ENCODE data around the gene ACAP3. TPM values are rescaled to one million over a fixed set of nuclear protein-coding genes. Genes with fewer than 3 reads are reported as not detected.
A peak's percentile ranks its signal among the peaks of the same experiment; 100 is the strongest.

The ACAP3 gene
- total RNA-seq, 1 donor from 2014 or later, result 63.2 TPM

DNA sequence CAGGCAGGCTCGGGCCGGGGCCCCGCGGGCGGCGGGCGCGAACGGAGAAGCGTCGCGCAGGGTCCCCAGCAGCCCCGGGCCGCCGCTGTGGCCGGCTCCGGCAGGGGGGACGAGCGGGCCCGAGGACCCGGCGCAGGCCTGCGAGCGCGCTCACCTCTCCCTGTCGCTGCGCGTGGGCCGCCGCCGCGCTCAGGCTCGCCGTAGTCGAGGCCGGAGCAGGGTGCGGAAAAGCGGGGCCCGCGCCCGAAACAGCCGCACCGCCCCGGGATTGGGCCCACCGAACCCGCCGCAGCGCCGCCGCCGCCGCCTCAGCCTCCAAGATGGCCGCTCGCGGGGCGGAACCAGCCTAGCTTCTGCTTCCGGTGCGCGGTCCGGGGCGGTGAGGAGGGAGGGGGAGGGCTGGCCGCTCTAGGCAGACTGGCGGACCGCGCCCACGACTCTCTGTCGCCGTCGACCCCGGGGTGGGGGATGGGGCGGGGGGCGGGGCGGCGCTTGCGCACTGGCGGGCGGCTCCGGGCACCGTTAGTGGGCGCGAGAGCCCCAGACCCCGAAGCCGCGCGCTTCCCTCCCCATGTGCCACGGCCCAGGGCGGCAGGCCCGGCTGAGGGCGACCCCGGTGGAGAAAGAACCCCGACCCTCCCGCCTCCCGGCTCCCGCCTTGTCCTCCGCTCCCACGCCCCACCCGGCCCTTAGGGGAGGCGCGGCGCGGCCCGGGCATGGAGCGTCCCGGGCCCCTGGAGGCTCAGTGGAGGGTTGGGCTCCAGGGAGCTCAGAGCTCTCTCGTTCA, 34.0 kb downstream of the ACAP3 start, which contains the start of gene UBE2J2:
Gene UBE2J2, minus strand, starts transcription at position 343 of the 787 bp plus-strand sequence. CDS start 5,862 bp downstream, outside the sequence.
- peak; percentile 99 to 100 for DNase-seq (ENCODE audit: low spot score in 2 of 2)
- FAIRE-seq, result no peak

DNA sequence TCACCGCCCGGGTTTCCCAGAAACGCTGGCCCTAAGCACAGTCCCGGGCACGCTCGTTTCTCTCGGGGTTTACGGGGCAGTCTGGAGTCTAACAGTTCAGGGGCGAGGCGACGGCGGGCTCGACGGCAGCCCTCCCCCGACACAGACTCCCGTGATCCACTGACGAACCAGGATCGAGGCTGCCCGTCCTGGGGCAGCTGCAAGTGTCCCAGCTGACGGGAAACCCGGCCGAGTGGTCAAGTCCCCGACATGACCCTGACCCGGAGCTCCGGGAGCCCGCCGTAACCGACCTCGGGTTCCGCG, 34.6 kb downstream of the ACAP3 start:
- DNase-seq (ENCODE audit: low spot score in 2 of 2) (no peak), FAIRE-seq (no peak)

GRCh38 chr1:1272341-1273208, 35.2 kb downstream of the ACAP3 start:
- no peak for DNase-seq (ENCODE audit: low spot score in 2 of 2)
- FAIRE-seq, result no peak

- FAIRE-seq (no peak), DNase-seq (ENCODE audit: low spot score in 2 of 2) (no peak)
Measured at GRCh38 chr1:1270813-1271212, 36.9 kb downstream of the ACAP3 start.

GRCh38 chr1:1268284-1268682, 39.4 kb downstream of the ACAP3 start:
- DNase-seq (ENCODE audit: low spot score in 2 of 2), result no peak
- no peak for FAIRE-seq

GRCh38 chr1:1267488-1268283, 40.0 kb downstream of the ACAP3 start:
- DNase-seq (ENCODE audit: low spot score in 2 of 2) (no peak), FAIRE-seq (no peak)

GRCh38 chr1:1264868-1265272, 42.9 kb downstream of the ACAP3 start:
- FAIRE-seq, result no peak
- DNase-seq (ENCODE audit: low spot score in 2 of 2), result no peak

DNA sequence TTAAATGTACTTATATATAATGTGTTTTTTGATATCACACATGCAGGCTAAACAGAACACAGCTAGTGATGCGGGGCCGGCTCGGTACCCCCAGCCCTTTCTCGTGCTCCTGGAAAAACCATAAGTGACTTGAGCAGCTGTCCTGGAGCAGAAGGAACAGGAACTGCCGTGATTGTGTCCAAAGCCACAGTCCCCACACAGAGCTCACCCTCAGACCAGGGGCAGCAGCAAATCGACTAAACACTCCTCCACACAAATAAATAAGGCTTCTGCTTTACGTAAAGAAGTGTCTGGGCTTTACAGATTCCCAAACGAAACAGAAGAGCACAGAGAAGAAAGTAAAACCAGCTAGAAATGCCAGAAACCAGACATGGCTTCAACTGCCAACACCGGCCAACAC, 43.7 kb downstream of the ACAP3 start:
- DNase-seq (ENCODE audit: low spot score in 2 of 2) (no peak), FAIRE-seq (no peak)

GRCh38 chr1:1262758-1263157, 45.0 kb downstream of the ACAP3 start:
- no peak for DNase-seq (ENCODE audit: low spot score in 2 of 2)

GRCh38 chr1:1262071-1262470, 45.7 kb downstream of the ACAP3 start:
- FAIRE-seq, result no peak

More at GRCh38 chr1:1262758-1263157, 45.0 kb downstream of the ACAP3 start:
- no peak for FAIRE-seq

DNA sequence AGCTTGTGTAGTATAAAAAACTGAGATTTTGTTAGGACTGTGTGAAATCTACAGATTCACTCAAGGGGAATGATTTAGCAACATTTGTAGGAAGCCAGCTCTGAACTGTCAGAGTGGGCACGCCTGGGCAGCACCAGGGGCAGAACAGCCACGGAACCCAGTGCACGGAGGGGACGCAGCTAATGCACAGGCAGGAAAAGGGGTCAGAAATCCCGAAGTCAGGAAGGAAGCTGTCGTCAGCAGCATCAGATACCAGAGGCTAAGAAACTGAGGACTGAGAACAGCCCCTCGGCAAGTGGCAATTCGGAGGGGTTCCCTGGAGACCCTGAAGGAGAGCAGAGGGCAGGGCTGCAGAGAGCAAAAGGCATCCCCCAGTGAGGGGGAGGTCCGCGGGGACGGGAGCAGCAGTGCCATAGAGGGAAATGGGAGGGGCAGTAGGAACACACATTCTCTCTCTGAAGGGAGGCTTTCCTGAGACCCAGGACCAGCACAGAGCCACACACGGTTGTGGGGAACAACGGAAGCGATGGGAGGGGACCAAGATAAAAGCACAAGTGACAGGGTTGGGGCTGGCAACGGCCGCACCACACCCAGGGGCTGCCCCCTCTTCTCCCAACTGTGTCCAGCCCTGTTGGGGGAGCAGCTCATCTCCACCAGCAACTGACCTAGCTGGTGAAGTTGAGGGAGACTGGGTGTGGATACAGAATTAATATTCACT, 46.7 kb downstream of the ACAP3 start:
- FAIRE-seq (no peak), DNase-seq (ENCODE audit: low spot score in 2 of 2) (no peak)

More at GRCh38 chr1:1262071-1262470, 45.7 kb downstream of the ACAP3 start:
- DNase-seq (ENCODE audit: low spot score in 2 of 2), result no peak

DNA sequence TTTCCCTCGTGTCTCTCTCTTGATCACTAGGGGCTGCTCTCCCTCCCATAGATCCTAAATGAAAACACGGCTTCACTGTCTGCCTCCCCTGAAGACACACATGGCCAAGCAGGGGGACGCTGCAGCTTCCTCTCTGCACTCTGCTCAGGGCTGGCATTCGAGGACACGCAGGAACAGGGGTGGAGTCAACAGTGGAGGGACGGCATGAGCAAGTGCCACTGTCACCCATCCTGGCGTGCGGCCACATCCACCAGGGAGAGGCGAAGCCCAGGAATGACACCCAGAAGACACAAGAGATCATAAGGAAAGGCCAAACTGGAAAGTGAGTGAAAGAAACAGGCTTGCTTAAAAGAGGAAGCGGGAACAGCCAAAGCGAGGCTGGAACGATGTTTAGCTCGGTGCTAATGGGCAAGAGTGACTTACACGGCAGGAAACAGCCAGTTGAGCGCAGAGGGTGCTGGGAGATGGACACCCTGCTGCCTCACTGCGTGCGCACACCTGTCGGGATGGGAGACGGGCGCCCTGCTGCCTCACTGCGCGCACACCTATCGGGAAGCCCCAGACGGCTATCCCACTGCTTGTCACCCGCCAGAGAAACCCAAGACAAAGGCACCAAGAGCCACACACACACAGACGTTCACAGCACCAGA, 47.7 kb downstream of the ACAP3 start:
- no peak for FAIRE-seq
- DNase-seq (ENCODE audit: low spot score in 2 of 2), result no peak

GRCh38 chr1:1259540-1259939, 48.2 kb downstream of the ACAP3 start:
- DNase-seq (ENCODE audit: low spot score in 2 of 2), result no peak
- no peak for FAIRE-seq

DNA sequence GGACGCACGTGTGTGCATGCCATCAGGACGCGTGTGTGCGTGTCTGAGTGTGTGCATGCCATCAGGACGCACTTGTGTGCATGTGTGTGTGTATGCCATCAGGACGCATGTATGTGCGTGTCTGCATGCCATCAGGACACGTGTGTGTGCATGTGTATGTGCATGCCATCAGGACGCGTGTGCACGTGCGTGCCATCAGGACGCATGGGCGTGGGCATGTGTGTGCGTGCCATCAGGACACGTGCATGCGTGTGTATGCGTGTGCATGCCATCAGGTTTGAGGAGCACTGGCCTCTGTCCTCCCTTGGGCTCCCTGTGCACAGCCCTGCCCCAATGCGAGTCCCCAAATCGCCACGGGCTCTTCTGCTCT, 48.6 kb downstream of the ACAP3 start:
- DNase-seq (ENCODE audit: low spot score in 2 of 2) (no peak), FAIRE-seq (no peak)

DNA sequence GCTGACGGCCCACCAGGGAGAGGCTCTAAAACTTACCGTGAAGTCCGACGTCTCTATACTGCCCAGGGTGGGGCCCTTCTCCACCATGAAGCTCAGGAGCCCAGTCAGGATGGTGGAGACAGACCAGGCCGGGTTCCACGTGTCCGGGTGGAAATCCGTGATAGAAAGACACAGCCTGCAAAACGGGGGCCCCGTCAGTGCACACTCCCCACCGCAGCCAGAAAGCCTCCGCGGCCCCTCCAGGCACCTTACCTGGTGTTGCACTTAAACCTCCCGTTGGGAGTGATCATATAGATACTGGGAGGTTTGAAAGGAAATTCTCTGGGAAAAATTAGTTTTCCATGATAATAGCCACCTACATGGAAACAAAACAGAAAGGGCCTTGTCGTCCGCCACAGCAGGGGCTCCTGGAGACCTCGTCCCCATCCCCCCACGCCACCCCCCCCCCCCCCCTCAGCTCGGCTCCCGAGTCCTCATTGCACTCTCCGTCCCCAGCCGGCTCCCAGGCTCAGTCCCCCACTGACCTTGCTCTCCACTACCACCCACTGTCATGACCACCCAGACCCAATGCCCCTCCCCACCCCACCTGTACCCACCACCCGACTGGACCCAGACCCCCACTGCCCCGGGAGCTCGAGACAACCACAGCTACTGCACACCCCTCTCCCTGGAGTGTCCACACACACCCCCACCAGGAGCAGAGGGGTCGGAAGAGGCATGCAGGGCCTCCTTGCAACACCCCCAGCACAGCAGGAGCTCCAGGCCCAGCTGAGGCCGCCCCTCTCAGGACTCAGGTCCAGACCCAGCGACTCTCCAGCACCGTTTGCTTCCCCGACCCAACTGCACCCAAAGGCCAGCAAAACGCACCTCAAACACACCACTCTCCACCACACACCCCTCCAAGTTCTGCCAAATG, 50.5 kb downstream of the ACAP3 start:
- no peak for DNase-seq (ENCODE audit: low spot score in 2 of 2)
- no peak for FAIRE-seq

DNA sequence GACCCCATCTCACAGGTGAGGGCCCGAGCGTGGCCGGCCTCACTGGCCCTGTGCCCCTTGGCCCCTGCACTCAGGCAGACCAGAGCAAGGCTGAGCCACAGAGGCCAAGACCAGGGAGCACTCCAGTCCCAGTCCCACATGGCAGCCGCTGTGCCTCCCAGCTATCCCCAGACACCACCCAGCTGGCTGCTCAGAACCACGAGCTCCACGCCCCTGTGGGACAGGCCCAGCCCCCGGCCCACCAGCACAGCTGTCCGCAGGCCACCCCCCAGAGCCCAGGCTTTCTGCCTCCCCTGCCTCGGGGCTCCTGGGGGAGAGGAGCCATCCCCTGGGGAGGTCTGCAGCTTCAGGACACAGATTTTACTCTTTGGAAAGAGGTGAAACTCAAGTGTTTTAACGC, 52.1 kb downstream of the ACAP3 start:
- FAIRE-seq (no peak), DNase-seq (ENCODE audit: low spot score in 2 of 2) (no peak)

- FAIRE-seq (no peak), DNase-seq (ENCODE audit: low spot score in 2 of 2) (no peak)
Measured at GRCh38 chr1:1255078-1255477, 52.7 kb downstream of the ACAP3 start.

DNA sequence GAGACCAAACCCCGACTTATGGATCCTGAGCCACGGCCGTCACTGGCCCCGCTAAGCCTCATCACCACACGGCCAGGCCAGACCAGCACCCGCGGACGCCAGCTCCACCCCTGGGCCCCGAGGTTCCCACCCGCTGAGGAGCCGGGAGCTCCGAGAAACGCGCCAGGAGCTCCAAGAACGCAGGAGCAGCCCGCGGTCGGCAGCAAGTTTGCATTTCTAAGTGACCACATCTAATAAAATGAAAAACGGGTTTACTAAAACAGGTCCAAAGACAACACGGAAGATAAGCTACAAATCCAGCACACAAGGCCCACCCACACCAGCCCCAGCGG, 53.1 kb downstream of the ACAP3 start:
- DNase-seq (ENCODE audit: low spot score in 2 of 2) (no peak), FAIRE-seq (no peak)

Data from frontal cortex (tissue), 4 donors.